GM12878 (cell line): Measurements from ENCODE around the gene SF1. TPM values are rescaled to one million over a fixed set of nuclear protein-coding genes. Genes with fewer than 3 reads are reported as not detected.

Experiments used
- ATAC-seq: fragments of 200-7000 bp; cut with Tn5 transposase; 3 replicates; pipeline ENCODE4 v1.9.1; 2020; ENCODE audit warnings: mild to moderate bottlenecking, moderate library complexity
- BruUV-seq: library from RNA; stranded (reverse); fragments of 400-500 nt; replicated peaks from 2 replicates; lab custom pipeline; 2021; lab: Mats Ljungman, UMichigan
- CTCF ChIA-PET: fragments of 300-600 bp; sonication (Branson Sonifier 250); formaldehyde crosslinking; extraction: SDS; loops from one replicate; lab custom pipeline; 2021; ENCODE audit warnings: inconsistent platforms; lab: Yijun Ruan, JAX
- POLR2A ChIA-PET: fragments of 350-600 bp; formaldehyde crosslinking; extraction: SDS; loops from one replicate; lab custom pipeline; 2021; ENCODE audit warnings: inconsistent platforms; lab: Charles Lee
- RAD21 ChIA-PET: fragments of 300-600 bp; sonication (Branson Sonifier 250); formaldehyde crosslinking; loops from one replicate; lab custom pipeline; 2023; ENCODE audit warnings: antibody characterized with exemption; ENCODE audit not compliant: unreplicated experiment; lab: Charles Lee
- SMC1A ChIA-PET: fragments of 300-600 bp; sonication (Branson Sonifier 250); formaldehyde crosslinking; loops from one replicate; lab custom pipeline; 2023; ENCODE audit not compliant: unreplicated experiment, uncharacterized antibody; lab: Charles Lee
- DNase-seq: peaks from one replicate; pipeline ENCODE4 v3.0.0-alpha.2; 2011; ENCODE audit warnings: low read depth, low spot score
- FAIRE-seq: peaks from 3 replicates; lab custom pipeline; 2011; peaks lifted over from hg19 to GRCh38; lab: Jason Lieb, UNC
- H2AFZ ChIP-seq: 2 replicates; pipeline ENCODE4 v1.6.0; 2011; ENCODE audit warnings: low read depth, low read length, control low read depth; ENCODE audit not compliant: control insufficient read depth
- H3K27ac ChIP-seq: 2 replicates; pipeline ENCODE4 v1.5.1; 2011; ENCODE audit warnings: control low read depth; ENCODE audit not compliant: control insufficient read depth, insufficient read depth
- H3K27me3 ChIP-seq, 2 experiments: replicated peaks in 1 of 2; 2 replicates each; pipeline versions ENCODE4 v1.6.0 to v1.6.1; 2011; ENCODE audit warnings: low read length in 1 of 2; ENCODE audit not compliant: control insufficient read depth in 2 of 2, insufficient read depth in 2 of 2
- H3K36me3 ChIP-seq, 2 experiments: 2 replicates each; pipeline ENCODE4 v1.5.1; 2011; ENCODE audit warnings: low read length in 1 of 2; ENCODE audit not compliant: control insufficient read depth in 2 of 2, insufficient read depth in 2 of 2
- H3K4me1 ChIP-seq: 2 replicates; pipeline ENCODE4 v1.6.1; 2011; ENCODE audit warnings: mild to moderate bottlenecking, low read length, moderate library complexity, mixed read lengths; ENCODE audit not compliant: control insufficient read depth, insufficient read depth
- H3K4me2 ChIP-seq: 2 replicates; pipeline ENCODE4 v1.6.0; 2011; ENCODE audit warnings: control low read depth; ENCODE audit not compliant: control insufficient read depth, insufficient read depth
- H3K4me3 ChIP-seq: fragments of 200-600 bp; sonication (generic); 2 replicates; pipeline ENCODE4 v1.5.1; 2016
- H3K79me2 ChIP-seq: 2 replicates; pipeline ENCODE4 v1.6.0; 2011; ENCODE audit warnings: low read length; ENCODE audit not compliant: control insufficient read depth, insufficient read depth
- H3K9ac ChIP-seq: 2 replicates; pipeline ENCODE4 v1.8.0; 2011; ENCODE audit warnings: low read length, control low read depth, mixed read lengths; ENCODE audit not compliant: control insufficient read depth, insufficient read depth
- H3K9me3 ChIP-seq: replicated peaks from 3 replicates; pipeline ENCODE4 v1.5.1; 2011; ENCODE audit warnings: mild to moderate bottlenecking, low read length; ENCODE audit not compliant: control insufficient read depth, insufficient read depth
- H4K20me1 ChIP-seq: 2 replicates; pipeline ENCODE4 v1.6.0; 2011; ENCODE audit not compliant: control insufficient read depth, insufficient read depth
- BHLHE40 ChIP-seq, 2 experiments: fragments of 450-650 bp in 1 of 2; IDR thresholded peaks; 2 replicates each; pipeline ENCODE4 v1.6.1; 2011 to 2017; ENCODE audit warnings: low read depth in 2 of 2, borderline replicate concordance in 1 of 2, improper control_type of control experiment in 1 of 2, low read length in 1 of 2, mild to moderate bottlenecking in 1 of 2
- JUNB ChIP-seq: IDR thresholded peaks from 2 replicates; pipeline ENCODE4 v1.6.1; 2016; ENCODE audit warnings: antibody characterized with exemption, mild to moderate bottlenecking
- MTA2 ChIP-seq: fragments of 450-650 bp; IDR thresholded peaks from 2 replicates; pipeline ENCODE4 v1.6.1; 2016; ENCODE audit warnings: low read depth, mild to moderate bottlenecking, moderate library complexity
- NFIC ChIP-seq: IDR thresholded peaks from 2 replicates; pipeline ENCODE4 v1.6.1; 2012; ENCODE audit warnings: low read depth, mild to moderate bottlenecking, inconsistent platforms, low read length, moderate library complexity
- SUPT20H ChIP-seq: IDR thresholded peaks from 2 replicates; pipeline ENCODE4 v1.6.1; 2011; ENCODE audit warnings: low read depth, mild to moderate bottlenecking, low read length, moderate library complexity, borderline replicate concordance; ENCODE audit not compliant: control insufficient read depth
- ZNF274 ChIP-seq: IDR thresholded peaks from one replicate; pipeline ENCODE4 v1.8.0; 2011; ENCODE audit not compliant: insufficient read length, insufficient read depth
- WGBS: methylation state at CpG from one replicate; pipeline ENCODE4 v1.1.6; 2016; ENCODE audit warnings: low lambda C conversion rate; ENCODE audit not compliant: insufficient replicate concordance, insufficient coverage; ENCODE audit errors: missing lambda C conversion rate; 5-methylcytosine and 5-hydroxymethylcytosine counted together
- in situ Hi-C: fragments of 300-500 bp; cut with MboI; formaldehyde crosslinking; loops from 9 replicates; pipeline ENCODE4 v1.14.3; 2018; ENCODE audit warnings: mixed read lengths
- intact Hi-C: fragments of 100-400 bp; cut with micrococcal nuclease; formaldehyde crosslinking; loops from one replicate; pipeline ENCODE4 v1.14.2; 2022; ENCODE audit not compliant: unreplicated experiment
- polyA plus RNA-seq, 11 experiments: library from polyadenylated mRNA; depleted of rRNA in 4 of 11; unstranded in 6 of 11; stranded (reverse) in 5 of 11; fragments of >200 nt; fragmentation: Nextera tagmentation in 4 of 11; fragmentation: Illumina TruSeq in 1 of 11; extraction: Ambion mirVana in 4 of 11; extraction: Trizol in 1 of 11; gene quantifications; 1 replicate in 1 of 11; 2 replicates in 10 of 11; pipeline versions ENCODE4 v1.2.1 to v1.2.3, GENCODE V29; 2011 to 2016; ENCODE audit warnings: inconsistent platforms in 2 of 11, missing spikeins in 2 of 11, low read depth in 1 of 11
- total RNA-seq, 4 experiments: library from RNA; depleted of rRNA in 3 of 4; stranded (reverse); fragments of >200 nt in 3 of 4; fragmentation: Illumina TruSeq in 1 of 4; extraction: Trizol in 1 of 4; gene quantifications; 2 replicates each; pipeline versions ENCODE4 v1.2.1 to v1.2.3, GENCODE V29; 2013 to 2021
- TF ChIP-seq, protein P1 (sequence below): fragments of 450-650 bp; IDR thresholded peaks from 2 replicates; pipeline ENCODE4 v1.6.1; 2017; ENCODE audit warnings: mild to moderate bottlenecking, low read depth, inconsistent platforms; ENCODE audit not compliant: poor library complexity, severe bottlenecking

The SF1 gene
- total and polyA plus RNA-seq, 10 of the 15 experiments (the other 5 are each of a cell fraction or from before 2014, with no cell fraction given): 13.6 to 337 (median 103) TPM

DNA sequence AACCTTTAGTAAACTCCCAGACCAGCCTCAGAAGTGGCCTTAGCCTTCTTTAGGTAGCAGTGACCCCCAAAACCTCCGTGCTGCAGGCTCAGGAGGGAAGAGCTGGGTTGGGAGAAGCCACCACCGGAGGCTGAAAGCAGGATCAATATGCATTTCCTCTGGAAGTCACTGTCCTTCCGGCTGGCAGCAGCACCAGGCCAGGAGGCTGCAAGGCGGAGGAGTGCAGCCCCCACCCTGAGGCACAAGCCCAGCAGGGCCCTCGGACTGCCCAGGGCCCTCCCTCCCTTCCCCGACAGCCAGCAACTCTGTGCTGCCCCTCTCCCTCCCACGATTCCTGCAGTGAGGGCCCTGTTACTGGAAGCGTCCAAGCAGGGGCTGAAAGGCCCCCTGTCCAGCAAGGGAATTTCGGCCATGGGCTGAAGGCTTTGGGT lies 52.1 kb downstream of the SF1 start:
- Histone ChIP-seq H3K9ac (no peak overlapping the region), H3K27ac (no peak overlapping the region), H2AFZ (no peak overlapping the region), H4K20me1 (no peaks in the 10 kb centered on the region), H3K4me3 (no peak overlapping the region), H3K4me2 (no peak overlapping the region), H3K9me3 (no peaks in the 10 kb centered on the region), H3K27me3 (peaks cover 3 to 8% of the 10 kb centered on the region in 2 experiments; a peak in 2 of 4 replicates), H3K36me3 (no peaks in the 10 kb centered on the region), H3K4me1 (peaks cover 10% of the 10 kb centered on the region), H3K79me2 (no peaks in the 10 kb centered on the region)
- BruUV-seq: no TSS peak
- WGBS: 21% methylated on average over 8 of the region's 9 CpGs
- TF ChIP-seq NFIC (no peak), MTA2 (no peak), JUNB (no peak), BHLHE40 (IDR thresholded peaks at IDR 0.05; ENCODE audit: borderline replicate concordance in 1 of 2, low read depth in 2 of 2, low read length in 1 of 2) (no peak), SUPT20H (no peak), ZNF274 (no peak)
- TF ChIP-seq, protein P1, sequence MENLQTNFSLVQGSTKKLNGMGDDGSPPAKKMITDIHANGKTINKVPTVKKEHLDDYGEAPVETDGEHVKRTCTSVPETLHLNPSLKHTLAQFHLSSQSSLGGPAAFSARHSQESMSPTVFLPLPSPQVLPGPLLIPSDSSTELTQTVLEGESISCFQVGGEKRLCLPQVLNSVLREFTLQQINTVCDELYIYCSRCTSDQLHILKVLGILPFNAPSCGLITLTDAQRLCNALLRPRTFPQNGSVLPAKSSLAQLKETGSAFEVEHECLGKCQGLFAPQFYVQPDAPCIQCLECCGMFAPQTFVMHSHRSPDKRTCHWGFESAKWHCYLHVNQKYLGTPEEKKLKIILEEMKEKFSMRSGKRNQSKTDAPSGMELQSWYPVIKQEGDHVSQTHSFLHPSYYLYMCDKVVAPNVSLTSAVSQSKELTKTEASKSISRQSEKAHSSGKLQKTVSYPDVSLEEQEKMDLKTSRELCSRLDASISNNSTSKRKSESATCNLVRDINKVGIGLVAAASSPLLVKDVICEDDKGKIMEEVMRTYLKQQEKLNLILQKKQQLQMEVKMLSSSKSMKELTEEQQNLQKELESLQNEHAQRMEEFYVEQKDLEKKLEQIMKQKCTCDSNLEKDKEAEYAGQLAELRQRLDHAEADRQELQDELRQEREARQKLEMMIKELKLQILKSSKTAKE: no peak
- ChIA-PET POLR2A (no interaction called here), CTCF (interaction anchor here (1.2 to 4.1 kb wide), 2 partner anchors 16 to 37 kb away, joined by 3 to 17 read pairs; no protein-coding TSS in a partner anchor), SMC1A (no interaction called here), RAD21 (interaction anchor here (1.5 to 1.8 kb wide), 2 partner anchors 16 to 38 kb away, joined by 3 to 7 read pairs; no protein-coding TSS in a partner anchor)
- ATAC-seq (no peak), DNase-seq (no peak), FAIRE-seq (no peak)
- in situ Hi-C loops (no loop called here), intact Hi-C loops (no loop called here)
